ENCODE data around the gene NBEA.

NBEA gene

DNA sequence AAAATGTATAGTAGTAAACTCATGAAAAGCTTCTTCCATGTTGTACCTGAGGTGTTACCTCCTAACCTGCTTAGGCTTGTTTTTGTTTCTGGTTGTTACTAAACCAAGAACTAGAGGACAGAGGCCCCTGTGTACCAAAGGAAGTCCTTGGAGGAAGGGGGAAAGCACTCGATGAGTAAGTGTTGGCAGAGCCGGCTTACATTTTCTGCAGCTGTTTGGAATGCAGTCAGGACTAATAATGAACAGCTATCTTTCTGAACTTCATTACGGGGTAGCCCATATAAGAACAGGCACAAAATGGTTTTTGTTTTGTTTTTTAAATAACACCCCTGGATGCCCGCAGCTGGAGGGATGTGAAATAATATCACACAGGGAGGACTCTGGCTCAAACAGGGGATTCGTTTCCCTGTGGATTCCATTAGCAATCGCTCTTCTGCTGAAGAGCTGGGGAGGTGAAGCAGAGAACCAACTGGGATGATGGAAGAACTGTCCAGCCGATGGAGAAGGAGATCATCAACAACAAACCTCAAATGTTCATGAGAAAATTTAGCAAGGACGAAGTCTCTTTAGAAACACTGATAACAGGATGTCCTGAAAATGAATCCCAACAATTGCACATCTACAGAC, 748.6 kb downstream of the NBEA start:
- ChIA-PET POLR2A (no interaction called here), CTCF (interaction anchor here (0.6 to 1.0 kb wide), 2 partner anchors 60 to 66 kb away, joined by 3 to 5 read pairs; no protein-coding TSS in a partner anchor)
- H3K27ac ChIP-seq (ENCODE audit: extremely low read depth, low read depth, low read length), result no peak overlapping the region
- TF ChIP-seq ZNF621 (tag by site-specific recombination; IDR thresholded peaks at IDR 0.05), result no peak
- no peak for TF ChIP-seq GLIS1 (tag by site-specific recombination; IDR thresholded peaks at IDR 0.05)
- TF ChIP-seq ZNF302 (tag by site-specific recombination; IDR thresholded peaks at IDR 0.05; ENCODE audit: low read depth), result no peak
- TF ChIP-seq, protein P1, sequence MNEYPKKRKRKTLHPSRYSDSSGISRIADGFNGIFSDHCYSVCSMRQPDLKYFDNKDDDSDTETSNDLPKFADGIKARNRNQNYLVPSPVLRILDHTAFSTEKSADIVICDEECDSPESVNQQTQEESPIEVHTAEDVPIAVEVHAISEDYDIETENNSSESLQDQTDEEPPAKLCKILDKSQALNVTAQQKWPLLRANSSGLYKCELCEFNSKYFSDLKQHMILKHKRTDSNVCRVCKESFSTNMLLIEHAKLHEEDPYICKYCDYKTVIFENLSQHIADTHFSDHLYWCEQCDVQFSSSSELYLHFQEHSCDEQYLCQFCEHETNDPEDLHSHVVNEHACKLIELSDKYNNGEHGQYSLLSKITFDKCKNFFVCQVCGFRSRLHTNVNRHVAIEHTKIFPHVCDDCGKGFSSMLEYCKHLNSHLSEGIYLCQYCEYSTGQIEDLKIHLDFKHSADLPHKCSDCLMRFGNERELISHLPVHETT (tag by site-specific recombination; IDR thresholded peaks at IDR 0.05), result no peak
- no peak for TF ChIP-seq REPIN1 (tag by site-specific recombination; IDR thresholded peaks at IDR 0.05; ENCODE audit: low read depth)
- TF ChIP-seq KLF1 (tag by site-specific recombination; IDR thresholded peaks at IDR 0.05), result no peak
- TF ChIP-seq ZNF48 (tag by site-specific recombination; IDR thresholded peaks at IDR 0.05), result no peak
- no peak for TF ChIP-seq ZNF549 (tag by site-specific recombination; IDR thresholded peaks at IDR 0.05)
- no peak for TF ChIP-seq YY1 (tag by site-specific recombination; IDR thresholded peaks at IDR 0.05)
- no peak for TF ChIP-seq ZNF239 (tag by site-specific recombination; IDR thresholded peaks at IDR 0.05)
- TF ChIP-seq ZEB2 (tag by site-specific recombination; IDR thresholded peaks at IDR 0.05), result no peak
- TF ChIP-seq ZNF670 (tag by site-specific recombination; IDR thresholded peaks at IDR 0.05; ENCODE audit: low read depth), result no peak
- no peak for TF ChIP-seq ZNF501 (tag by site-specific recombination; IDR thresholded peaks at IDR 0.05)
- TF ChIP-seq, protein P2, sequence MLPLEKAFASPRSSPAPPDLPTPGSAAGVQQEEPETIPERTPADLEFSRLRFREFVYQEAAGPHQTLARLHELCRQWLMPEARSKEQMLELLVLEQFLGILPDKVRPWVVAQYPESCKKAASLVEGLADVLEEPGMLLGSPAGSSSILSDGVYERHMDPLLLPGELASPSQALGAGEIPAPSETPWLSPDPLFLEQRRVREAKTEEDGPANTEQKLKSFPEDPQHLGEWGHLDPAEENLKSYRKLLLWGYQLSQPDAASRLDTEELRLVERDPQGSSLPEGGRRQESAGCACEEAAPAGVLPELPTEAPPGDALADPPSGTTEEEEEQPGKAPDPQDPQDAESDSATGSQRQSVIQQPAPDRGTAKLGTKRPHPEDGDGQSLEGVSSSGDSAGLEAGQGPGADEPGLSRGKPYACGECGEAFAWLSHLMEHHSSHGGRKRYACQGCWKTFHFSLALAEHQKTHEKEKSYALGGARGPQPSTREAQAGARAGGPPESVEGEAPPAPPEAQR (tag by site-specific recombination; IDR thresholded peaks at IDR 0.05), result no peak
- H3K4me3 ChIP-seq (ENCODE audit: low read depth, low read length), result no peak overlapping the region
- H3K36me3 ChIP-seq (ENCODE audit: control insufficient read depth in 2 of 2, insufficient read depth in 1 of 2, low read length in 2 of 2), result no peaks in the 10 kb centered on the region
- H3K9me3 ChIP-seq (ENCODE audit: control insufficient read depth, insufficient read depth, low read depth, low read length), result no peaks in the 10 kb centered on the region
- no peaks in the 10 kb centered on the region for H3K4me1 ChIP-seq (ENCODE audit: control insufficient read depth, insufficient read depth, low read length)

DNA sequence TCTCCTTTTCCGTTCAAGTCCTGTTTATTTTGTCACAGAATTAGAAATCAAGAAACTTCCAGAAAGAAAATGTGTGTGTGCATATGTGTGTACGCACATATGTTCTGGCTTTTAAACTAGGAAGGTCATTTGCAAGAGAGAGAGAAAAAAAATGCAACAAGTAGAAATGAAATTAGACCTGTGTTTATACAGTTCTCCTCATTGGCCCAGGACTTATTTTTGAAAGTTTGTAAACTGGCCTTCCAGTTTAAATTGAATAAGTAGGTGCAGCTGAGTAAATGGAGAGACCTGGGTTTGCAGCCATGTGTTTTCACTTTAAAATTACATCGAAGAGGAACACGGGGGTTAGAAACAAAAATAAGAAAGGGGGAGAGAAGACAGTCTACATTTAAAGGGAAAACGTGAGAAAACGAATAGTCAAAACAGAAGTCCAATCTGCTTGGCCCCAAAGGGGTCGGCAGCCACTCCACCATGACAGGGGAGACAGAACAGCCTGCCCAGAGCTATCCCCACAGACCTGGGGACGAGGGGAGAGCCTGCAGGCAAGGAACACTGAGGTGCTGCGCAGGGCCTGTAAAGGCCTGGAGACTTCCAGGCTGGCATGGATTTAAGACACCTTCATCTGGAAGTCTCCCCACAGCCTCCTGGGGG, 751.2 kb downstream of the NBEA start:
- CTCF ChIA-PET, result no interaction called here

DNA sequence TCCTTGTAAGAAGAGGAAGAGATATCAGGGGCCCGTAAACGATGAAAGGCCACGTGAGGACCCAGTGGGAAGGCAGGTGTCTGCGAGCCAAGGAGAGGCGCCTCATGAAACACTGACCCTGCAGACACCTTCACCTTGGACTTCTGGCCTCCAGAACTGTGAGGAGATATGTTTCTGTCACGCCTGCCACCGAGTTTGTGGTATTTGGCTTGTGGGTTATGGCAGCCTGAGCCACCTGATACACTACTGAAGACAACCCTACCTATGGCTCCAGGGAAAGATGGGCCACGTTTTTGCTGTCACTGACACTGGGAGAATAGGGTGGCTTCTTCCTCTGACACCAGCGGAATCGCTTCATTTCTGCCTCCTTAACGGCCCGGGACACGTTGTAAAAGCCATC, 752.0 kb downstream of the NBEA start:
- Histone ChIP-seq H3K9me3 (ENCODE audit: control insufficient read depth, insufficient read depth, low read depth, low read length) (no peaks in the 10 kb centered on the region), H3K36me3 (ENCODE audit: control insufficient read depth in 2 of 2, insufficient read depth in 1 of 2, low read length in 2 of 2) (no peaks in the 10 kb centered on the region), H3K4me1 (ENCODE audit: control insufficient read depth, insufficient read depth, low read length) (no peaks in the 10 kb centered on the region), H3K4me3 (ENCODE audit: low read depth, low read length) (no peak overlapping the region), H3K27ac (ENCODE audit: extremely low read depth, low read depth, low read length) (no peak overlapping the region)
- ChIA-PET CTCF (no interaction called here), POLR2A (no interaction called here)
- TF ChIP-seq, protein P3, sequence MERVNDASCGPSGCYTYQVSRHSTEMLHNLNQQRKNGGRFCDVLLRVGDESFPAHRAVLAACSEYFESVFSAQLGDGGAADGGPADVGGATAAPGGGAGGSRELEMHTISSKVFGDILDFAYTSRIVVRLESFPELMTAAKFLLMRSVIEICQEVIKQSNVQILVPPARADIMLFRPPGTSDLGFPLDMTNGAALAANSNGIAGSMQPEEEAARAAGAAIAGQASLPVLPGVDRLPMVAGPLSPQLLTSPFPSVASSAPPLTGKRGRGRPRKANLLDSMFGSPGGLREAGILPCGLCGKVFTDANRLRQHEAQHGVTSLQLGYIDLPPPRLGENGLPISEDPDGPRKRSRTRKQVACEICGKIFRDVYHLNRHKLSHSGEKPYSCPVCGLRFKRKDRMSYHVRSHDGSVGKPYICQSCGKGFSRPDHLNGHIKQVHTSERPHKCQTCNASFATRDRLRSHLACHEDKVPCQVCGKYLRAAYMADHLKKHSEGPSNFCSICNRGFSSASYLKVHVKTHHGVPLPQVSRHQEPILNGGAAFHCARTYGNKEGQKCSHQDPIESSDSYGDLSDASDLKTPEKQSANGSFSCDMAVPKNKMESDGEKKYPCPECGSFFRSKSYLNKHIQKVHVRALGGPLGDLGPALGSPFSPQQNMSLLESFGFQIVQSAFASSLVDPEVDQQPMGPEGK (tag by site-specific recombination; IDR thresholded peaks at IDR 0.05), result no peak
- TF ChIP-seq ZNF558 (tag by site-specific recombination; IDR thresholded peaks at IDR 0.05), result no peak
- TF ChIP-seq ZNF132 (tag by site-specific recombination; IDR thresholded peaks at IDR 0.05; ENCODE audit: borderline replicate concordance), result no peak
- TF ChIP-seq, protein P4, sequence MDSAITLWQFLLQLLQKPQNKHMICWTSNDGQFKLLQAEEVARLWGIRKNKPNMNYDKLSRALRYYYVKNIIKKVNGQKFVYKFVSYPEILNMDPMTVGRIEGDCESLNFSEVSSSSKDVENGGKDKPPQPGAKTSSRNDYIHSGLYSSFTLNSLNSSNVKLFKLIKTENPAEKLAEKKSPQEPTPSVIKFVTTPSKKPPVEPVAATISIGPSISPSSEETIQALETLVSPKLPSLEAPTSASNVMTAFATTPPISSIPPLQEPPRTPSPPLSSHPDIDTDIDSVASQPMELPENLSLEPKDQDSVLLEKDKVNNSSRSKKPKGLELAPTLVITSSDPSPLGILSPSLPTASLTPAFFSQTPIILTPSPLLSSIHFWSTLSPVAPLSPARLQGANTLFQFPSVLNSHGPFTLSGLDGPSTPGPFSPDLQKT (IDR thresholded peaks at IDR 0.05; ENCODE audit: borderline replicate concordance, low read depth, low read length), result no peak
- TF ChIP-seq, protein P5, sequence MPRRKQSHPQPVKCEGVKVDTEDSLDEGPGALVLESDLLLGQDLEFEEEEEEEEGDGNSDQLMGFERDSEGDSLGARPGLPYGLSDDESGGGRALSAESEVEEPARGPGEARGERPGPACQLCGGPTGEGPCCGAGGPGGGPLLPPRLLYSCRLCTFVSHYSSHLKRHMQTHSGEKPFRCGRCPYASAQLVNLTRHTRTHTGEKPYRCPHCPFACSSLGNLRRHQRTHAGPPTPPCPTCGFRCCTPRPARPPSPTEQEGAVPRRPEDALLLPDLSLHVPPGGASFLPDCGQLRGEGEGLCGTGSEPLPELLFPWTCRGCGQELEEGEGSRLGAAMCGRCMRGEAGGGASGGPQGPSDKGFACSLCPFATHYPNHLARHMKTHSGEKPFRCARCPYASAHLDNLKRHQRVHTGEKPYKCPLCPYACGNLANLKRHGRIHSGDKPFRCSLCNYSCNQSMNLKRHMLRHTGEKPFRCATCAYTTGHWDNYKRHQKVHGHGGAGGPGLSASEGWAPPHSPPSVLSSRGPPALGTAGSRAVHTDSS (tag by site-specific recombination; IDR thresholded peaks at IDR 0.05), result no peak
- TF ChIP-seq ZNF404 (tag by site-specific recombination; IDR thresholded peaks at IDR 0.05), result no peak
- TF ChIP-seq ZNF626 (tag by site-specific recombination; IDR thresholded peaks at IDR 0.05), result no peak
- no peak for TF ChIP-seq GLIS1 (tag by site-specific recombination; IDR thresholded peaks at IDR 0.05)
- TF ChIP-seq ZNF560 (tag by site-specific recombination; IDR thresholded peaks at IDR 0.05; ENCODE audit: borderline replicate concordance), result no peak
- TF ChIP-seq GLIS2 (tag by site-specific recombination; IDR thresholded peaks at IDR 0.05), result no peak

More for the DNA sequence above, 751.2 kb downstream of the NBEA start:
- Histone ChIP-seq H3K27ac (ENCODE audit: extremely low read depth, low read depth, low read length) (no peak overlapping the region), H3K4me3 (ENCODE audit: low read depth, low read length) (no peak overlapping the region), H3K4me1 (ENCODE audit: control insufficient read depth, insufficient read depth, low read length) (no peaks in the 10 kb centered on the region), H3K36me3 (ENCODE audit: control insufficient read depth in 2 of 2, insufficient read depth in 1 of 2, low read length in 2 of 2) (no peaks in the 10 kb centered on the region), H3K9me3 (ENCODE audit: control insufficient read depth, insufficient read depth, low read depth, low read length) (no peaks in the 10 kb centered on the region)
- POLR2A ChIA-PET, result no interaction called here
- peak; percentile 68 for TF ChIP-seq SCRT2 (tag by site-specific recombination; IDR thresholded peaks at IDR 0.05)
- no peak for TF ChIP-seq ZNF707 (tag by site-specific recombination; IDR thresholded peaks at IDR 0.05)
